IgD-negative memory B cell (primary cell): ENCODE data around the gene SIGLEC14. TPM values are rescaled to one million over a fixed set of nuclear protein-coding genes. Genes with fewer than 3 reads are reported as not detected.

Experiments used
- H3K27ac Mint-ChIP-seq, 3 donors: one replicate each; pipeline ENCODE4 v1.8.0; 2020 to 2022; ENCODE audit warnings: mild to moderate bottlenecking in 3 of 3, mixed read lengths in 3 of 3, moderate library complexity in 1 of 3
- H3K27me3 Mint-ChIP-seq: one replicate; pipeline ENCODE4 v1.8.0; 2021; ENCODE audit warnings: mixed read lengths
- H3K36me3 Mint-ChIP-seq: one replicate; pipeline ENCODE4 v1.8.0; 2020; ENCODE audit warnings: mild to moderate bottlenecking, mixed read lengths
- H3K4me1 Mint-ChIP-seq, 3 donors: one replicate each; pipeline ENCODE4 v1.8.0; 2020 to 2022; ENCODE audit warnings: mixed read lengths in 3 of 3, mild to moderate bottlenecking in 1 of 3
- H3K4me3 Mint-ChIP-seq, 4 donors: one replicate each; pipeline ENCODE4 v1.8.0; 2020 to 2022; ENCODE audit warnings: mild to moderate bottlenecking in 4 of 4, mixed read lengths in 4 of 4, moderate library complexity in 3 of 4
- H3K9me3 Mint-ChIP-seq, 3 donors: one replicate each; pipeline ENCODE4 v1.8.0; 2020 to 2021; ENCODE audit warnings: mixed read lengths in 3 of 3, mild to moderate bottlenecking in 1 of 3
- polyA plus RNA-seq: library from polyadenylated mRNA; unstranded; fragments of 300-500 nt; fragmentation: Illumina TruSeq; gene quantifications from one replicate; pipeline ENCODE4 v1.2.3, GENCODE V29; 2021

SIGLEC14 gene
- polyA plus RNA-seq, 1 donor from 2014 or later: 15.0 TPM

GRCh38 chr19:51615991-51616390, 30.6 kb downstream of the SIGLEC14 start:
- Mint-ChIP-seq H3K4me1 (peaks cover 21 to 49% (median 27%) of the 10 kb centered on the region in 3 donors), H3K36me3 (peaks cover 4% of the 10 kb centered on the region), H3K27me3 (no peaks in the 10 kb centered on the region), H3K9me3 (peaks cover 0 to 4% (median 0%) of the 10 kb centered on the region in 3 donors), H3K4me3 (no peak overlapping the region), H3K27ac (no peak overlapping the region)

GRCh38 chr19:51614789-51615188, 31.8 kb downstream of the SIGLEC14 start:
- Mint-ChIP-seq H3K4me3 (no peak overlapping the region), H3K9me3 (peaks cover 0 to 4% (median 0%) of the 10 kb centered on the region in 3 donors), H3K4me1 (peaks cover 21 to 47% (median 28%) of the 10 kb centered on the region in 3 donors), H3K36me3 (peaks cover 4% of the 10 kb centered on the region), H3K27ac (peak overlapping the region in 1 of 3 donors; percentile 47), H3K27me3 (no peaks in the 10 kb centered on the region)

DNA sequence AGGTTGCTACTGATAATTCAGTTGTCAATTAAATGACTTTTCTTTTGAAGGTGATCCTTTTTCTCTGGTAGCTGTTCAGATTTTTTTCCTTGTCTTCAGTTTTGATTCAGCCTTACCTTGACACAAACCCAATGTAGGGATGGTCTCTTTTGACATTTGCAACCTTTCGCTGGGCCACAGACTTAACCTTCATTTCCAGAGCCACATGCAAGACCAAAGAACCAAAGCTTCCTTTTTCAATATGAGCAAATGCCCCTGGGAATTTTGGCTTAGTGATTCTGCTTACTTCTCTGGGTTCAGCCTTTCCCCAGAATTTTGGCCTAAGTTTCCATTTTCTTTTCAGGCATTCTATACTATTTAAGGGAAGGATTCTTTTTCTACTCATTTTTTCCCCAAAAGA, 36.0 kb downstream of the SIGLEC14 start:
- H3K27me3 Mint-ChIP-seq: no peaks in the 10 kb centered on the region
- peaks cover 7% of the 10 kb centered on the region for H3K36me3 Mint-ChIP-seq
- peaks cover 0 to 4% (median 0%) of the 10 kb centered on the region in 3 donors for H3K9me3 Mint-ChIP-seq
- peak overlapping the region in 1 of 3 donors; percentile 68 for H3K27ac Mint-ChIP-seq
- H3K4me1 Mint-ChIP-seq: peaks cover 45 to 53% (median 53%) of the 10 kb centered on the region in 3 donors
- peak overlapping the region in 1 of 4 donors; percentile 17 for H3K4me3 Mint-ChIP-seq

- H3K27ac Mint-ChIP-seq: peak overlapping the region; percentile 87 to 95 (median 95)
- H3K9me3 Mint-ChIP-seq: peaks cover 0 to 4% (median 0%) of the 10 kb centered on the region in 3 donors
- peak overlapping the region in 3 of 4 donors; percentile 39 to 92 (median 68) for H3K4me3 Mint-ChIP-seq
- H3K27me3 Mint-ChIP-seq: no peaks in the 10 kb centered on the region
- peaks cover 44 to 52% (median 52%) of the 10 kb centered on the region in 3 donors for H3K4me1 Mint-ChIP-seq
- H3K36me3 Mint-ChIP-seq: peaks cover 7% of the 10 kb centered on the region
Measured at GRCh38 chr19:51607920-51608562, 38.6 kb downstream of the SIGLEC14 start.

DNA sequence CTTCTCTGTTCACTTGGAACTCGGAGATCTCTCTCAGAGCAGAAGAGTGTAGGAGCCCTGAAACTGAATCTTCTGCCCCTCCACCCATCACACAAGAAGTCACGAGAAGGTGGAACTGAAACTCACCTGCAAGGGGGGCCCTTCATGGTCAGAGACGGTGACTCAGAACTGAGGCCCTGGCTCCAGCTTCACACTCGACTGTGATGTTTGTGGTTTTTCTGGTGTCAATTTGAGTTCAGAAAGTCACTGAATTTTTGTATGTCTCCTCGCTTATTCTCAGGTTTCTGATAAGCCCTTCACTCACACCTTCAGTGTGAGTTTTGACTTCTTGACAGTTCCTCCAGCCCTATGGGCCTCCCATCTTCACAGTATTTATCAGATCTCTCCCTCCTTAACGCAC, 39.5 kb downstream of the SIGLEC14 start:
- H3K9me3 Mint-ChIP-seq: no peaks in the 10 kb centered on the region
- H3K4me1 Mint-ChIP-seq: peaks cover 44 to 62% (median 60%) of the 10 kb centered on the region in 3 donors

DNA sequence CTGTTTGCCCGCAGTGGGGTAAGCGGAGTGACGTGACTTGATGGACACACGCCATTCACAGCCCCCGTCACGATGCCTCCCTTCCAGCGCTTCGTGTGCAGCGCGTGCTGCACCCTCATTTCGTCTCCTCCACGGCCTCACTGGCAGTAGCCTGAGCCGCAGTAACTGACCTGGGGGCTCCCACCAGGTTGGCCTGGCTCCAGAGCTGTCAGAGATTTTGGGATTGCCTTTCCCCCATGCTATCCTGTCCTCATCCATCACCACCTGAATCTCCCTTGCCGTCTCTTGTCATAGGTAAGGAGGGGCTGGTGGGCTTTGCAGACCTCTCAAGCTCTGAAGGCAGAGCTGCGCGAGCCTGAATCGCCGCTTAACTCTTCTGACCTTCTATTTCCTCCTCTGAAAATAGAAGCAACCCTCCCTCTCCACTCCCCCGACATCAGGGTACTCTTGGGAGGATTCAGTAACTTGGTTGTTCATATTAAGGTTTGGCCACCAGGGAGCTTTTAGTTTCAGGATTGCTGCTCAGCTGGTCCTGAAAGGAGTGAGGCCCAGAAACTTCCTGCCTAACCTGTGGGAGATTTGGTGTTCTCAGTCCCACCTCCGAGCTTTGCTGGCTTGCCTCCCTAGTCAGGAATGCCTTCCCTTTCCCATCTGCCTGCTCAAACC, 44.3 kb downstream of the SIGLEC14 start:
- peak overlapping the region; percentile 88 to 98 (median 94) for H3K4me3 Mint-ChIP-seq
- H3K27ac Mint-ChIP-seq: peak overlapping the region; percentile 65 to 97 (median 92)
- H3K9me3 Mint-ChIP-seq: no peaks in the 10 kb centered on the region
- H3K36me3 Mint-ChIP-seq: peaks cover 4% of the 10 kb centered on the region
- no peaks in the 10 kb centered on the region for H3K27me3 Mint-ChIP-seq
- peaks cover 38 to 47% (median 47%) of the 10 kb centered on the region in 3 donors for H3K4me1 Mint-ChIP-seq

More for the DNA sequence above, 39.5 kb downstream of the SIGLEC14 start:
- H3K4me3 Mint-ChIP-seq: peak overlapping the region in 3 of 4 donors; percentile 68 to 92 (median 88)
- peaks cover 5% of the 10 kb centered on the region for H3K36me3 Mint-ChIP-seq
- H3K27ac Mint-ChIP-seq: peak overlapping the region; percentile 87 to 95 (median 95)
- no peaks in the 10 kb centered on the region for H3K27me3 Mint-ChIP-seq

- Mint-ChIP-seq H3K27ac (peak overlapping the region; percentile 46 to 78 (median 62)), H3K36me3 (peaks cover 3% of the 10 kb centered on the region), H3K27me3 (no peaks in the 10 kb centered on the region), H3K4me1 (peaks cover 32 to 40% (median 37%) of the 10 kb centered on the region in 3 donors), H3K9me3 (no peaks in the 10 kb centered on the region), H3K4me3 (peak overlapping the region; percentile 78 to 93 (median 90))
Measured at GRCh38 chr19:51600940-51601580, 45.6 kb downstream of the SIGLEC14 start.

GRCh38 chr19:51599084-51599483, 47.5 kb downstream of the SIGLEC14 start:
- Mint-ChIP-seq H3K4me1 (peaks cover 32 to 43% (median 39%) of the 10 kb centered on the region in 3 donors), H3K27me3 (no peaks in the 10 kb centered on the region), H3K27ac (peak overlapping the region in 2 of 3 donors; percentile 55 to 64), H3K9me3 (no peaks in the 10 kb centered on the region), H3K36me3 (peaks cover 3% of the 10 kb centered on the region), H3K4me3 (peak overlapping the region in 1 of 4 donors; percentile 89)

- H3K9me3 Mint-ChIP-seq: no peaks in the 10 kb centered on the region
- H3K36me3 Mint-ChIP-seq: peaks cover 3% of the 10 kb centered on the region
- peak overlapping the region in 2 of 4 donors; percentile 28 to 89 for H3K4me3 Mint-ChIP-seq
- no peak overlapping the region for H3K27ac Mint-ChIP-seq
- peaks cover 33 to 48% (median 45%) of the 10 kb centered on the region in 3 donors for H3K4me1 Mint-ChIP-seq
- no peaks in the 10 kb centered on the region for H3K27me3 Mint-ChIP-seq
Measured at GRCh38 chr19:51598159-51598915, 48.3 kb downstream of the SIGLEC14 start.

DNA sequence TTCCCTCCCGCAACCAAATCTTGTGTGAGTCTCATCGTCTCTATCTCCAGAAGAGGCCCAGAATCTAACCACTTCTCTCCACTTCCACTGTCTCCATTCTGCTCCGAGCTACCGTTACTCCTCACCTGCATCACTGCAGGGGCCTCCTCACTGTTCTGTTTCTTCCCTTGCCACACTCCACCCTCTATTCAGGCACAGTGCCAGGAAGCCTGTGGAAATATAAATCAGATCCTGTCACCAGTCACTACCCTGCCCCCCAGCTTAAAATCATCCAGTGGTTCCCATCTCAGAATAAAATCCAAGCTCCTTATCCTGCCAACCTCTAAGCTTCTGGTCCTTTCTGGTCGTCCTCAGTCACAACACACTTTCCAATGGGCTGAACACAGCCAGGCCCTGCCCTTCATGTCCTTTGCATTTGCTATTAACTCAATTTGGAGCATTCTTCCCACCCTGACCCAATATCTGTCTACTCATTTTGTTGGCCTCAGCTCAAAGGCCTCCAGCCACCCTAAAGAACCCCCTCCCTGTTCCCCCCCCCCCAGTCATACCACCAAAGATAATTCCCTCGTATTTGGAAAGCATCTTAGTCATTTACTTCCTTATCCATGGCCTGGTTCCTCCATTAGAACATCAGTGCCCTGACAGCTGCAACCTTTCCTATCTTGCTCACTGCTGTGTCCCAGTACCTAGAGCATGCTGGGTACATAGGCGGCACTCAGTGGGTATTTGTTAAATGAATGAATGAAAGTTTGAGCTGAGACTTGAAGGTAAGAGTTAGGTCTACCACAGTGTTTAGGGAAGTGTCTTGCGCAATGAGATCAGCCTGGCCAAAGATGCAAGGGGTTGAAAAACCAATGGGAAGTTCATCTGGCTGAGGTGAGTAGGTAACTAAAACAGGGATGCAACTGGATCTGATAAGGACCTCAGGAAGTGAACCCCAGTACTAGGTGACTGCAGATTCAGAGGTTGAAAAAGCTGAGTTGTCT, 51.1 kb downstream of the SIGLEC14 start:
- Mint-ChIP-seq H3K4me3 (peak overlapping the region; percentile 92 to 99 (median 95)), H3K9me3 (no peaks in the 10 kb centered on the region), H3K27me3 (no peaks in the 10 kb centered on the region), H3K36me3 (peaks cover 1% of the 10 kb centered on the region), H3K27ac (peak overlapping the region in 2 of 3 donors; percentile 16 to 74), H3K4me1 (peaks cover 19 to 33% (median 32%) of the 10 kb centered on the region in 3 donors)

- Mint-ChIP-seq H3K4me1 (peaks cover 12 to 26% (median 25%) of the 10 kb centered on the region in 3 donors), H3K36me3 (peaks cover 1% of the 10 kb centered on the region), H3K27ac (peak overlapping the region; percentile 16 to 93 (median 69)), H3K27me3 (no peaks in the 10 kb centered on the region), H3K4me3 (peak overlapping the region; percentile 92 to 99 (median 95)), H3K9me3 (peaks cover 0 to 1% (median 0%) of the 10 kb centered on the region in 3 donors)
Measured at GRCh38 chr19:51594774-51595109, 51.9 kb downstream of the SIGLEC14 start.

- peak overlapping the region; percentile 92 to 99 (median 95) for H3K4me3 Mint-ChIP-seq
- H3K27ac Mint-ChIP-seq: peak overlapping the region; percentile 16 to 93 (median 75)
- no peaks in the 10 kb centered on the region for H3K27me3 Mint-ChIP-seq
- H3K36me3 Mint-ChIP-seq: peaks cover 1% of the 10 kb centered on the region
- H3K4me1 Mint-ChIP-seq: peaks cover 11 to 23% (median 23%) of the 10 kb centered on the region in 3 donors
- peaks cover 0 to 3% (median 0%) of the 10 kb centered on the region in 3 donors for H3K9me3 Mint-ChIP-seq
Measured at GRCh38 chr19:51593969-51594773, 52.5 kb downstream of the SIGLEC14 start.
